ENCODE data around the gene HMGA1. TPM values are rescaled to one million over a fixed set of nuclear protein-coding genes. Genes with fewer than 3 reads are reported as not detected.
A peak's percentile ranks its signal among the peaks of the same experiment; 100 is the strongest.

HMGA1 gene
- polyA plus RNA-seq, 1 of the 3 experiments (the other 2 are of a cell fraction) = 433 TPM

DNA sequence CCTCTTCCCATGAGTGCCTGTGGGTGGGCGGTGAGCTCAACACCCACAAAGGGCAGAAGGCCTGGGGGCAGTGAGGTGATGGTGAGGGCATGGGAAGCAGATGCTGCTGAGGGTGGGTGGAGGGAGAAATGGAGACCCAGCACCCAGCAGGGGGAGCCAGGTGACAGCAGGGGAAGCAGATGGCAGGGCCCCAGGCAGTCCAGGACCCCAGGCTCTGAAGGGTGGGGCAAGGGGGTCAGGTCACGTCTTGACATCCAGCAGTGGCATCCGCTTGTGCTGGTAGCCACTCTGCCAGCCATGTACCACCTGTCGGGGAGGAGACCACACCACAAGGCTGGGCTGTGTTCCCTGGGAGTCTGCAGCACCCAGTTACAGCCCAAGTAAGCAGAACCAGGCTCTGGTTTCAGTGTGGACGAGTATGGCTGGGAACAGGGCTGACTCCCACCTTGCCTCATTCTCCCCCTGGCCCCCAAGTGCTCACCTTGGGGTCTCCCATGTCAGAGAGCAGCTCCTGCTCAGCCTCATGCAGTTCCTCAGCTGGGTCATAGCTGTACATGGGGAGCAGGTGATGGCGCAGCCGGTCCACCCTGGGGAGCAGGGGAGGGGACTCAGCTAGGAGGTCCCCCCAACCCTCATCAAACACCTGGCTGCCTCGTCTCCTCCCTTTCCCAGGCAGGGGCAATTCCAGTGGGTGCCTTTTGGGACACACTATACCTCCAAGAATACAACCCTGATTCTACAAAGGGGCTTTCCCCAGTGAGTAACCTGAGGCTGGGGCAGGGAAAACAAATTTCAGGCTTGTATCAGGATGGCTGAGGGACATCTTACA lies 10.1 kb downstream of the HMGA1 start (continued):
- TF ChIP-seq NFIC (IDR thresholded peaks at IDR 0.05; ENCODE audit: borderline replicate concordance) = no peak
- TF ChIP-seq GATA2 (CRISPR knock-in tag; IDR thresholded peaks at IDR 0.05) = no peak
- peak; percentile 59 for TF ChIP-seq TCF12 (IDR thresholded peaks at IDR 0.05)
- TF ChIP-seq, protein P1, sequence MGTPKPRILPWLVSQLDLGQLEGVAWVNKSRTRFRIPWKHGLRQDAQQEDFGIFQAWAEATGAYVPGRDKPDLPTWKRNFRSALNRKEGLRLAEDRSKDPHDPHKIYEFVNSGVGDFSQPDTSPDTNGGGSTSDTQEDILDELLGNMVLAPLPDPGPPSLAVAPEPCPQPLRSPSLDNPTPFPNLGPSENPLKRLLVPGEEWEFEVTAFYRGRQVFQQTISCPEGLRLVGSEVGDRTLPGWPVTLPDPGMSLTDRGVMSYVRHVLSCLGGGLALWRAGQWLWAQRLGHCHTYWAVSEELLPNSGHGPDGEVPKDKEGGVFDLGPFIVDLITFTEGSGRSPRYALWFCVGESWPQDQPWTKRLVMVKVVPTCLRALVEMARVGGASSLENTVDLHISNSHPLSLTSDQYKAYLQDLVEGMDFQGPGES (IDR thresholded peaks at IDR 0.05; ENCODE audit: low read depth, low read length) = no peak
- TF ChIP-seq NRF1 (IDR thresholded peaks at IDR 0.05; ENCODE audit: low read depth, low read length) = no peak
- no peak for TF ChIP-seq FOSL2 (IDR thresholded peaks at IDR 0.05; ENCODE audit: borderline replicate concordance, low read depth)
- TF ChIP-seq, protein P2, sequence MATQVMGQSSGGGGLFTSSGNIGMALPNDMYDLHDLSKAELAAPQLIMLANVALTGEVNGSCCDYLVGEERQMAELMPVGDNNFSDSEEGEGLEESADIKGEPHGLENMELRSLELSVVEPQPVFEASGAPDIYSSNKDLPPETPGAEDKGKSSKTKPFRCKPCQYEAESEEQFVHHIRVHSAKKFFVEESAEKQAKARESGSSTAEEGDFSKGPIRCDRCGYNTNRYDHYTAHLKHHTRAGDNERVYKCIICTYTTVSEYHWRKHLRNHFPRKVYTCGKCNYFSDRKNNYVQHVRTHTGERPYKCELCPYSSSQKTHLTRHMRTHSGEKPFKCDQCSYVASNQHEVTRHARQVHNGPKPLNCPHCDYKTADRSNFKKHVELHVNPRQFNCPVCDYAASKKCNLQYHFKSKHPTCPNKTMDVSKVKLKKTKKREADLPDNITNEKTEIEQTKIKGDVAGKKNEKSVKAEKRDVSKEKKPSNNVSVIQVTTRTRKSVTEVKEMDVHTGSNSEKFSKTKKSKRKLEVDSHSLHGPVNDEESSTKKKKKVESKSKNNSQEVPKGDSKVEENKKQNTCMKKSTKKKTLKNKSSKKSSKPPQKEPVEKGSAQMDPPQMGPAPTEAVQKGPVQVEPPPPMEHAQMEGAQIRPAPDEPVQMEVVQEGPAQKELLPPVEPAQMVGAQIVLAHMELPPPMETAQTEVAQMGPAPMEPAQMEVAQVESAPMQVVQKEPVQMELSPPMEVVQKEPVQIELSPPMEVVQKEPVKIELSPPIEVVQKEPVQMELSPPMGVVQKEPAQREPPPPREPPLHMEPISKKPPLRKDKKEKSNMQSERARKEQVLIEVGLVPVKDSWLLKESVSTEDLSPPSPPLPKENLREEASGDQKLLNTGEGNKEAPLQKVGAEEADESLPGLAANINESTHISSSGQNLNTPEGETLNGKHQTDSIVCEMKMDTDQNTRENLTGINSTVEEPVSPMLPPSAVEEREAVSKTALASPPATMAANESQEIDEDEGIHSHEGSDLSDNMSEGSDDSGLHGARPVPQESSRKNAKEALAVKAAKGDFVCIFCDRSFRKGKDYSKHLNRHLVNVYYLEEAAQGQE (IDR thresholded peaks at IDR 0.05; ENCODE audit: low read depth, low read length) = no peak
- TF ChIP-seq CHD2 (IDR thresholded peaks at IDR 0.05; ENCODE audit: low read length, partially characterized antibody) = no peak
- TF ChIP-seq JUND (IDR thresholded peaks at IDR 0.05) = no peak
- TF ChIP-seq, protein P3, sequence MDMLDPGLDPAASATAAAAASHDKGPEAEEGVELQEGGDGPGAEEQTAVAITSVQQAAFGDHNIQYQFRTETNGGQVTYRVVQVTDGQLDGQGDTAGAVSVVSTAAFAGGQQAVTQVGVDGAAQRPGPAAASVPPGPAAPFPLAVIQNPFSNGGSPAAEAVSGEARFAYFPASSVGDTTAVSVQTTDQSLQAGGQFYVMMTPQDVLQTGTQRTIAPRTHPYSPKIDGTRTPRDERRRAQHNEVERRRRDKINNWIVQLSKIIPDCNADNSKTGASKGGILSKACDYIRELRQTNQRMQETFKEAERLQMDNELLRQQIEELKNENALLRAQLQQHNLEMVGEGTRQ (IDR thresholded peaks at IDR 0.05; ENCODE audit: borderline replicate concordance, low read depth, low read length) = no peak
- TF ChIP-seq RXRA (IDR thresholded peaks at IDR 0.05; ENCODE audit: borderline replicate concordance, low read depth) = no peak
- TF ChIP-seq, protein P4, sequence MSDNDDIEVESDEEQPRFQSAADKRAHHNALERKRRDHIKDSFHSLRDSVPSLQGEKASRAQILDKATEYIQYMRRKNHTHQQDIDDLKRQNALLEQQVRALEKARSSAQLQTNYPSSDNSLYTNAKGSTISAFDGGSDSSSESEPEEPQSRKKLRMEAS (IDR thresholded peaks at IDR 0.05; ENCODE audit: low read depth) = no peak; the same call in 1 of the 2 replicates
- TF ChIP-seq MEF2A (IDR thresholded peaks at IDR 0.05; ENCODE audit: borderline replicate concordance, low read depth) = no peak
- no peak for TF ChIP-seq SIN3A (IDR thresholded peaks at IDR 0.05; ENCODE audit: borderline replicate concordance, low read depth, low read length)
- no peak for TF ChIP-seq ELF1 (IDR thresholded peaks at IDR 0.05)
